Right atrium auricular region (tissue), 2 donors: ENCODE measurements around the gene CRELD2. TPM values are rescaled to one million over a fixed set of nuclear protein-coding genes. Genes with fewer than 3 reads are reported as not detected.

Experiments used
- DNase-seq: peaks from one replicate; pipeline ENCODE4 v3.0.0-alpha.2; 2019; ENCODE audit warnings: low spot score
- H3K27ac ChIP-seq, 2 donors: fragments of 200-600 bp; sonication (generic); 1 replicate in 1 of 2; 2 replicates in 1 of 2; pipeline ENCODE4 v1.5.1; 2016 to 2019
- H3K27me3 ChIP-seq, 2 donors: fragments of 200-600 bp; sonication (generic); one replicate each; pipeline versions ENCODE4 v1.5.1 to v1.6.0; 2017 to 2019
- H3K36me3 ChIP-seq: fragments of 200-600 bp; sonication (generic); one replicate; pipeline ENCODE4 v1.5.1; 2016
- H3K4me1 ChIP-seq, 2 donors: fragments of 200-600 bp; sonication (generic); one replicate each; pipeline versions ENCODE4 v1.5.1 to v1.6.0; 2017 to 2019
- H3K4me3 ChIP-seq, 2 donors: fragments of 200-600 bp; sonication (generic); 1 replicate in 1 of 2; 2 replicates in 1 of 2; pipeline ENCODE4 v1.5.1; 2017 to 2019; ENCODE audit warnings: mild to moderate bottlenecking in 1 of 2, moderate library complexity in 1 of 2
- H3K9me3 ChIP-seq, 2 donors: fragments of 200-600 bp; sonication (generic); one replicate each; pipeline ENCODE4 v1.5.1; 2019
- total RNA-seq, 2 donors: library from RNA; depleted of rRNA; stranded (reverse); fragments of >200 nt; gene quantifications; one replicate each; pipeline ENCODE4 v1.1.0, GENCODE V29; 2016
- TF ChIP-seq, protein P1 (sequence below), 2 donors: fragments of 200-600 bp; sonication (generic); IDR thresholded peaks; one replicate each; pipeline ENCODE4 v1.5.1; 2019; ENCODE audit warnings: antibody characterized with exemption in 2 of 2

Gene CRELD2
- total RNA-seq, 2 donors from 2014 or later: 16.1 to 28.5 TPM

DNA sequence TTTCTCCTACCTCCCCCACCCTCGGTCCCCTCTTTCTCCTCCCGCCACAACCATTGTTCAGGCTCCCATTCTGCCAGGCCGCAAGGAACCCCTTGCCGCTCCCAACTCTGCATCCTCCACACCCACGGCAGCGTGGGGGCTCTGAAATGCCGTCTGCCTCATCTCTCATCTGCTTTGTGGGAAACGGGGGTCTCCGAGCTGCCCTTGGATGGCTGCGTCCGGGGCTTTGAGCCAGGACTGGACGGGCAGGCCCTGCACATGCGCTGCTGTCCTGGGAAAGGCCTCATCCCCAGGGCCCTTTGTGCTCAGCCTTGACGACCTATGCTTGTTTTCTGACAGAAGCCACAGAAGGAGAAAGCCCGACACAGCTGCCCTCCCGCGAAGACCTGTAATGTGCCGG lies 8.5 kb downstream of the CRELD2 start:
- H3K36me3 ChIP-seq: peaks cover 15% of the 10 kb centered on the region
- H3K9me3 ChIP-seq: no peaks in the 10 kb centered on the region
- no peak overlapping the region for H3K4me3 ChIP-seq
- H3K4me1 ChIP-seq: peaks cover 0 to 29% of the 10 kb centered on the region in 2 donors
- DNase-seq: no peak
- H3K27ac ChIP-seq: no peak overlapping the region
- TF ChIP-seq, protein P1, sequence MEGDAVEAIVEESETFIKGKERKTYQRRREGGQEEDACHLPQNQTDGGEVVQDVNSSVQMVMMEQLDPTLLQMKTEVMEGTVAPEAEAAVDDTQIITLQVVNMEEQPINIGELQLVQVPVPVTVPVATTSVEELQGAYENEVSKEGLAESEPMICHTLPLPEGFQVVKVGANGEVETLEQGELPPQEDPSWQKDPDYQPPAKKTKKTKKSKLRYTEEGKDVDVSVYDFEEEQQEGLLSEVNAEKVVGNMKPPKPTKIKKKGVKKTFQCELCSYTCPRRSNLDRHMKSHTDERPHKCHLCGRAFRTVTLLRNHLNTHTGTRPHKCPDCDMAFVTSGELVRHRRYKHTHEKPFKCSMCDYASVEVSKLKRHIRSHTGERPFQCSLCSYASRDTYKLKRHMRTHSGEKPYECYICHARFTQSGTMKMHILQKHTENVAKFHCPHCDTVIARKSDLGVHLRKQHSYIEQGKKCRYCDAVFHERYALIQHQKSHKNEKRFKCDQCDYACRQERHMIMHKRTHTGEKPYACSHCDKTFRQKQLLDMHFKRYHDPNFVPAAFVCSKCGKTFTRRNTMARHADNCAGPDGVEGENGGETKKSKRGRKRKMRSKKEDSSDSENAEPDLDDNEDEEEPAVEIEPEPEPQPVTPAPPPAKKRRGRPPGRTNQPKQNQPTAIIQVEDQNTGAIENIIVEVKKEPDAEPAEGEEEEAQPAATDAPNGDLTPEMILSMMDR (IDR thresholded peaks at IDR 0.05): no peak
- peaks cover 0 to 4% of the 10 kb centered on the region in 2 donors for H3K27me3 ChIP-seq

DNA sequence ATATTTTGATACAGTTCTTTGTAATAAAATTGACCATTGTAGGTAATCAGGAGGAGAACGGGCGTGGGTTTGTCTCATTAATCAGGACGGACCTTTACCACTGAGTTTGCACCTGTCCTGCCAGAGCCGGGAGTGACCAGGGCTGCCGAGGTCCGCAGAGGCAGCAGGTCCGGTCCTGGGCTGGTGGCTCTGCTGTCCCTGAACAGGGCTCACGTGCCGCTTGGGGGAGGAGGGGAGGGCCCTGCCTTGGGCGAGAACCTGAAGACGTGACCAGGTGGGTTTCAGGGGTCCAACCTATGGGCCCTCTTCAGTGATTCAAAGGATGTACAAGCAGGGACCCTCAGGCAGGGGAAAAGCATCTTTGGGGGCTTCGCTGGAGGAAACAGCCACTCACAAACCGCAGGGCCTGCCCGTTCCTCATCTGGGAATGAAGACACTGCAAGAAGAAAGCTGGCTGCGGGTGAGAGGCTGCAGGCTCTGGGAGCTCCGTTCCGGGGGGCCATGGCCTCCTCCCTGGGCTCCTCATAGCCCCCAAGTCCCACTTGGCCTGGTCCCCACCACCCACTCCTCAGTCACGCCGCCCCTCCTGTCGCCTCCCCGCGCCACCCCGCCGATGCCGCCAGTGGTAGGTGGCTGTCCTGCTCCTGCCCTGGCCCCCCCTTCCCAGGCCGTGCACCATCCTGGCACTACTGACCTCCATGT lies 9.2 kb downstream of the CRELD2 start:
- TF ChIP-seq, protein P1 (IDR thresholded peaks at IDR 0.05): no peak
- H3K27me3 ChIP-seq: peaks cover 0 to 4% of the 10 kb centered on the region in 2 donors
- no peak overlapping the region for H3K27ac ChIP-seq
- H3K4me1 ChIP-seq: peaks cover 0 to 36% of the 10 kb centered on the region in 2 donors
- no peak for DNase-seq
- no peaks in the 10 kb centered on the region for H3K9me3 ChIP-seq
- H3K4me3 ChIP-seq: no peak overlapping the region
- H3K36me3 ChIP-seq: peaks cover 15% of the 10 kb centered on the region

DNA sequence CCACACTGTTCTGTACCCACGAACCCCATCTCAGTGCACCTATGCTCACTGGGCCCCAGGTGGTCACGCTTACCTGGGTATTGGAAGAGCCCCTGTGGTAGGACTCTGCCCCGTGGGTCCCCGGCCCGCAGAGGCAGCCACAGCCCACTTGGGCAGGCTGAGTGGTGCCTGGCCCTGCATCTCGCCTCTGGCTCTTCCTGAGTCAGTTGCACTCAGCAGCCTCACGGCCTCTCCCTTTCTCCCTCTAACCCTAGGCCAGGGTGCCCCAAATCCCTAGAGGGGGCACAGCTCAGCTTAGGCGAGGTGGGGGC lies 9.7 kb downstream of the CRELD2 start:
- Histone ChIP-seq H3K4me1 (peaks cover 0 to 41% of the 10 kb centered on the region in 2 donors), H3K4me3 (no peak overlapping the region), H3K27ac (no peak overlapping the region), H3K9me3 (no peaks in the 10 kb centered on the region), H3K27me3 (peaks cover 0 to 4% of the 10 kb centered on the region in 2 donors), H3K36me3 (peaks cover 15% of the 10 kb centered on the region)
- DNase-seq: no peak
- TF ChIP-seq, protein P1 (IDR thresholded peaks at IDR 0.05): no peak

DNA sequence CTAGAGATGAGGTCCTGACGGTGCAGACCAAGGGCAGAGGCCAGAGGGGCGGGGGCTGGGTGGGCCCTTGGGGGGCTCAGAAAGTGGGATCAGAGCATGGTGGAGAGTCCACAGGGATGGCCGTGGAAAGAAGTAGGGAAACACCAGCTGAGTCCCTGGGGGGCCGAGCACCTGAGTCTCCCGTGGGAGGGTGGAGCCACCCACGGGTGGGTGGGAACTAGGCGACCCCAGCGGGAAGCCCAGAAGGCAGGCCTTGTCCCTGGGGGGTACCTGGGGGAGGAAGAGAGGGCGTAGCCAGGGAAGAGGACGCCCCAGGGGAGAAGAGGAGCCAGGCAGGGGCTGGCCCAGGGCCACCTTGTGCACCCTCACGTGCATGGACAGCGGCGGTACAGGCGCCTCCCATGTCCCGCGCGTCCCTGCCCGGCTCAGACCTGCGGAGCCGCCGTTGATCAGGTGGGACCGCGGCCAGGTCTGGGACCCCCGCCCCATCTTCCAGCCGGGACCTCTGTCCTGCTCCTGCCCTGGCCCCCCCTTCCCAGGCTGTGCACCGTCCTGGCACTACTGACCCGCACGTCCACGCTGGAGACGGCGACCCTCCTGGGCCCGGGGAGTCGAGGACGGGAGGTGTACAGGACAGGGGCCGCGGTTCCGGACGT lies 10.2 kb downstream of the CRELD2 start:
- TF ChIP-seq, protein P1 (IDR thresholded peaks at IDR 0.05): no peak
- Histone ChIP-seq H3K4me3 (no peak overlapping the region), H3K4me1 (peaks cover 0 to 47% of the 10 kb centered on the region in 2 donors), H3K9me3 (no peaks in the 10 kb centered on the region), H3K36me3 (peaks cover 14% of the 10 kb centered on the region), H3K27me3 (peaks cover 0 to 4% of the 10 kb centered on the region in 2 donors), H3K27ac (no peak overlapping the region)
- DNase-seq: no peak

DNA sequence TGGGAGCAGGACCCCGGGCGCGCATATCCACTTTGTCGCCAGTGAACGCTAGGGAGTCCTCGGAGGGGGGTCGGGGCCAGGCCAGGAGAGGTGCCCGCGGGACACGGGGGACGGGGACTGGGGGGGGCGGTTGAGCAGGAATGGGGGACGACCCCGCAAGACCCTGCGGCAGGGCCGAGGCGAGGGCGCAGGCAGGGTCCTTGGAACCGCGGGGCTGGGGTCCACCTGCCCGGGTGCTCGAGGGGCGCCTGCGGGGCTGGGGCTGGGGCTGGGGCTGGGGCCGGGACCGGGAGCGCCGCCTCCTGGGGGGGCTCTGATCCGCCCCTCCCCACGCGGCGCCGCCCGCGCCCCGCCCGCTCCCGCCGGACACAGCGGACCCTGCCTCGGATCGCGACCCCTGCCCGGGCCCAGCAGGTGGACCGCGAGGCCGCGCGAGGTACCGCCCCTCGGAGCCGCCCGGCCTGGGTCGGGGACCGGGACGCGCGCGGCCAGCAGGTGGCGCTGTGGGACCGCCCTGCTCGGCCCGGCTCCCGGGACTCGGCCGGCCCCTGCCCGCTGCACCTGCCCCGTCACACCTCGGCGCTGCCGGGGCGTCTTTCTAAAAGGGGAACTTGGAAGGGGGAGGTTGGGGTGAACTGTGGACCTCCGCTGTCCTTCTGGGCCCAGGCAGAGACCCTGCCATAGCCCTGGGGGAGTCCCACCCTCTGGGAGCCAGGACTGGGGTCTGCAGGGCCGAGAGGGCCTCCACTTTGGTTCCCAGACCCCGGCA lies 11.0 kb downstream of the CRELD2 start:
- Histone ChIP-seq H3K36me3 (peaks cover 11% of the 10 kb centered on the region), H3K9me3 (no peaks in the 10 kb centered on the region), H3K27ac (no peak overlapping the region), H3K27me3 (peaks cover 0 to 4% of the 10 kb centered on the region in 2 donors), H3K4me1 (peaks cover 0 to 54% of the 10 kb centered on the region in 2 donors), H3K4me3 (peak overlapping the region in 1 of 2 donors; percentile 18)
- TF ChIP-seq, protein P1 (IDR thresholded peaks at IDR 0.05): peak; percentile 94 to 98
- DNase-seq: no peak
